Endothelial cell of umbilical vein (primary cell): ENCODE measurements around the gene TXNRD2. TPM values are rescaled to one million over a fixed set of nuclear protein-coding genes. Genes with fewer than 3 reads are reported as not detected.

Source experiments
- BruUV-seq: library from RNA; stranded (reverse); fragments of 400-500 nt; replicated peaks from 2 replicates; lab custom pipeline; 2021; lab: Mats Ljungman, UMichigan
- CTCF ChIA-PET: fragments of 300-600, 350-600 bp; sonication (Branson Sonifier 250); formaldehyde crosslinking; loops from one replicate; lab custom pipeline; 2021; ENCODE audit warnings: antibody characterized with exemption, inconsistent platforms; lab: Charles Lee
- POLR2A ChIA-PET: fragments of 300-600, 350-600 bp; sonication (Branson Sonifier 250); formaldehyde crosslinking; loops from one replicate; lab custom pipeline; 2021; ENCODE audit warnings: antibody characterized with exemption, inconsistent platforms; lab: Charles Lee
- DNase-seq: peaks from one replicate; pipeline ENCODE4 v3.0.0-alpha.2; 2011; ENCODE audit warnings: low read depth, low spot score
- FAIRE-seq: peaks from 2 replicates; lab custom pipeline; 2011; peaks lifted over from hg19 to GRCh38; lab: Jason Lieb, UNC
- H2AFZ ChIP-seq: 2 replicates; pipeline ENCODE4 v1.6.0; 2012; ENCODE audit warnings: low read depth, low read length, control low read depth, inconsistent platforms
- H3K27ac ChIP-seq: 2 replicates; pipeline ENCODE4 v1.5.1; 2011; ENCODE audit warnings: low read depth, mild to moderate bottlenecking, control low read depth, low read length, moderate library complexity; ENCODE audit not compliant: insufficient read depth
- H3K27me3 ChIP-seq, 2 experiments: 2 replicates each; pipeline versions ENCODE4 v1.6.0 to v1.6.1; 2011; ENCODE audit warnings: low read length in 2 of 2, mixed read lengths in 1 of 2; ENCODE audit not compliant: control insufficient read depth in 2 of 2, insufficient read depth in 2 of 2
- H3K36me3 ChIP-seq, 2 experiments: 2 replicates in 1 of 2; 3 replicates in 1 of 2; pipeline ENCODE4 v1.5.1; 2011; ENCODE audit warnings: low read length in 2 of 2, mild to moderate bottlenecking in 1 of 2, moderate library complexity in 1 of 2; ENCODE audit not compliant: control insufficient read depth in 2 of 2, insufficient read depth in 2 of 2; ENCODE audit errors: extremely low read depth in 1 of 2
- H3K4me1 ChIP-seq: 3 replicates; pipeline ENCODE4 v1.5.1; 2011; ENCODE audit warnings: mild to moderate bottlenecking, low read length; ENCODE audit not compliant: control insufficient read depth, insufficient read depth; ENCODE audit errors: extremely low read depth
- H3K4me2 ChIP-seq: 2 replicates; pipeline ENCODE4 v1.6.1; 2011; ENCODE audit warnings: low read length, control low read depth, mixed read lengths; ENCODE audit not compliant: insufficient read depth
- H3K4me3 ChIP-seq, 3 experiments: fragments of 200-600 bp in 1 of 3; sonication (generic), shearing (Covaris generic) in 1 of 3; replicated peaks in 1 of 3; 2 replicates each; pipeline ENCODE4 v1.5.1; 2011 to 2016; ENCODE audit warnings: control low read depth in 3 of 3, low read length in 3 of 3, mild to moderate bottlenecking in 2 of 3, inconsistent platforms in 1 of 3, low read depth in 1 of 3, moderate library complexity in 1 of 3; ENCODE audit not compliant: insufficient read depth in 1 of 3
- H3K79me2 ChIP-seq: 2 replicates; pipeline ENCODE4 v1.6.0; 2012; ENCODE audit warnings: low read length, inconsistent platforms; ENCODE audit not compliant: control insufficient read depth, insufficient read depth
- H3K9ac ChIP-seq: replicated peaks from 2 replicates; pipeline ENCODE3; 2011; ENCODE audit warnings: low read length, control low read depth; ENCODE audit not compliant: insufficient read depth; ENCODE audit errors: extremely low read depth
- H3K9me1 ChIP-seq: replicated peaks from 3 replicates; pipeline ENCODE4 v1.6.0; 2011; ENCODE audit warnings: mild to moderate bottlenecking, low read length; ENCODE audit not compliant: control insufficient read depth, insufficient read depth; ENCODE audit errors: extremely low read depth
- H3K9me3 ChIP-seq: replicated peaks from 2 replicates; pipeline ENCODE4 v1.5.1; 2012; ENCODE audit warnings: low read length, inconsistent platforms; ENCODE audit not compliant: control insufficient read depth, insufficient read depth
- H4K20me1 ChIP-seq: replicated peaks from 2 replicates; pipeline ENCODE3; 2011; ENCODE audit warnings: mild to moderate bottlenecking, low read length; ENCODE audit not compliant: control insufficient read depth, insufficient read depth; ENCODE audit errors: extremely low read depth
- FOS ChIP-seq: IDR thresholded peaks from 2 replicates; pipeline ENCODE4 v1.6.1; 2011; ENCODE audit warnings: mild to moderate bottlenecking, low read length, moderate library complexity, borderline replicate concordance; ENCODE audit not compliant: insufficient read depth
- GATA2 ChIP-seq: IDR thresholded peaks from 2 replicates; pipeline ENCODE4 v1.7.0; 2011; ENCODE audit warnings: low read depth, mild to moderate bottlenecking, moderate library complexity, mixed read lengths, low read length; ENCODE audit not compliant: insufficient read length, insufficient read depth
- JUN ChIP-seq: IDR thresholded peaks from 2 replicates; pipeline ENCODE4 v1.6.1; 2011; ENCODE audit warnings: borderline replicate concordance, low read depth; ENCODE audit not compliant: insufficient read length, insufficient read depth
- MYC ChIP-seq: IDR thresholded peaks from one replicate; pipeline ENCODE4 v1.6.1; 2011; ENCODE audit warnings: mild to moderate bottlenecking, low read depth, low read length
- POLR2A ChIP-seq: IDR thresholded peaks from 2 replicates; pipeline ENCODE4 v1.6.1; 2012; ENCODE audit warnings: low read depth, mild to moderate bottlenecking, control low read depth, low read length
- POLR2AphosphoS5 ChIP-seq: IDR thresholded peaks from 2 replicates; pipeline ENCODE4 v1.6.1; 2012; ENCODE audit warnings: low read depth, mild to moderate bottlenecking, control low read depth, low read length, moderate library complexity; ENCODE audit not compliant: insufficient read depth
- dilution Hi-C: fragments of 300-500 bp; cut with MboI; formaldehyde crosslinking; loops from one replicate; pipeline ENCODE4 v1.15.0; 2019; ENCODE audit warnings: low sequenced_read_pairs; ENCODE audit not compliant: extremely low pct_ligation_motif_present
- intact Hi-C: fragments of 100-400 bp; cut with micrococcal nuclease; formaldehyde crosslinking; loops from one replicate; pipeline ENCODE4 v1.10.0; 2022
- polyA plus RNA-seq, 4 experiments: library from polyadenylated mRNA; depleted of rRNA in 3 of 4; stranded (reverse) in 3 of 4; unstranded in 1 of 4; fragments of >200 nt; gene quantifications; 2 replicates each; pipeline versions ENCODE4 v1.2.1 to v1.2.3, GENCODE V29; 2011 to 2012; ENCODE audit warnings: missing spikeins in 1 of 4
- total RNA-seq: library from RNA; stranded (reverse); gene quantifications from 2 replicates; pipeline ENCODE4 v1.2.3, GENCODE V29; 2021
- TF ChIP-seq, protein P1 (sequence below): IDR thresholded peaks from 2 replicates; pipeline ENCODE4 v1.6.1; 2011; ENCODE audit not compliant: insufficient read depth, insufficient read length

Gene TXNRD2
- total and polyA plus RNA-seq, 2 donors (not counting 3 experiments of a cell fraction or from before 2014, with no cell fraction given), result 211 to 440 TPM

DNA sequence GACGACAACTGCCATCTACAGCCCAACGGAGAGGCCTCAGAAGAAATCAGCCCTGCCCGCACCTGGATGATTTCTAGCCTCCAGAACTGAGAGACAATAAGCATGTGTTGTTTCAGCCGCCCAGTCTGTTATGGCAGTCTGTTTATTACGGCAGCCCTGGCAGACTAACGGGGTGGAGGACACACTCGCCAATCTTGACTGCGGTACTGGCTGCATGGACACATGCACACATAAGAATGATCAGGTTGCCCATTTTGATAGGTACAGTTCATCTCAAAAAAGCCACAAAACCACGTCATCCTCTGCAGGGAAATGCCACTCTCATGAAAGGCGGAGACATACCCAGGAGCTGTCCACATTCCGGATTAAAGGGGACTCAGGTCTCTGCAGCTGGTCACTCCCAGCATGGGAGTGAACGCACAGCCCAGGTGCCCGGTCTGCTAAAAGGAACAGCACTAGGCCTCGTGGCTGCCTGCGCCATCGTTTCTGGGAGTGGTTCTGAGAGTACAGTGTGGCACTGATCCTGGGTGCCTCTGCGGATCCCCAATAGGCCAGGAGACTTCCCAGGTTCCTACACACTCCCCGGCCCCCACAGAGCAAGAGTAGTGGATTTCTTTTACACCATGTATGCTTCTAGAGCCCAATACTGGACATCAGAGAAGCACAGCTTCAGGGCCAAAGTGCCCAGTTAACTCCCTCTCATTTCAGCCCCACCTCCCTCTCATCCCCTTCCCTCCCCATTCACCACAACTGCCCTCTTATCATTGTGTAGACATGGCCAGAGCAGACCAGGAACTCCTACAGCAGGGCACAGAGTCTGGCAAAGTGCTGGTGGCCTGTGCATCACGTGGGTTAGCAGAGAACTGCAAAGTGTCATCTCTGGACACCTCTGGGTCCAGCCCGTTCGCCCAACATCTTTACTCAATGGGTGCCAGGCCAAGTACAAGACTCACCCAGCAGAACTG is 11.8 kb downstream of the TXNRD2 start:
- no peaks in the 10 kb centered on the region for H3K9me1 ChIP-seq
- H3K27ac ChIP-seq, result no peak overlapping the region
- H3K9ac ChIP-seq, result no peak overlapping the region
- DNase-seq, result no peak
- no peak for FAIRE-seq
- BruUV-seq, result no TSS peak
- ChIA-PET CTCF (interaction anchor here (1.7 kb wide), 1 partner anchor 20 kb away, joined by 7 read pairs; no protein-coding TSS in a partner anchor), POLR2A (no interaction called here)
- no peaks in the 10 kb centered on the region for H4K20me1 ChIP-seq
- H3K79me2 ChIP-seq, result no peaks in the 10 kb centered on the region
- dilution Hi-C loops (no loop called here), intact Hi-C loops (no loop called here)
- TF ChIP-seq POLR2A (no peak), JUN (no peak), GATA2 (no peak), FOS (no peak), POLR2AphosphoS5 (no peak), MYC (no peak)
- TF ChIP-seq, protein P1, sequence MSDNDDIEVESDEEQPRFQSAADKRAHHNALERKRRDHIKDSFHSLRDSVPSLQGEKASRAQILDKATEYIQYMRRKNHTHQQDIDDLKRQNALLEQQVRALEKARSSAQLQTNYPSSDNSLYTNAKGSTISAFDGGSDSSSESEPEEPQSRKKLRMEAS, result no peak
- no peak overlapping the region for H3K4me2 ChIP-seq
- no peaks in the 10 kb centered on the region for H3K9me3 ChIP-seq
- no peak overlapping the region for H2AFZ ChIP-seq
- H3K36me3 ChIP-seq, result peaks cover 0 to 3% of the 10 kb centered on the region in 2 experiments
- no peak overlapping the region for H3K4me3 ChIP-seq
- H3K4me1 ChIP-seq, result no peaks in the 10 kb centered on the region
- no peaks in the 10 kb centered on the region for H3K27me3 ChIP-seq

DNA sequence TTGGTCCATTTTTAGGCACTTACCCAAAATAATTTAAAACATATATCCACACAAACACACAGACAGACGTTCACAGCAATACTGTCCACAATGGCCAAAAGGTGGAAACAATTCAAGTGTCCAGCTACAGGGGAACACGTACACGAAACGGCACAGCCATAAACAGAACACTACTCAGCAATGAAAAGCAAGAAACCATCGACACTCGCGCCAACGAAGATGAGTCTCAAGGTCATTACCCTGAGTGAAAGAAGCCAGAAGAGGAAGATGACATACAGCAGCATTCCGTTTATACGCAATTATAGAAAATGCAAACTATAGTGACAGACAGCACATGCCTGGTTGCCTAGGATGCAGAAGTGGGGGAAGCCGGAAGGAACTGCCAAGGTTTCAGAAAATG is 13.4 kb downstream of the TXNRD2 start:
- Histone ChIP-seq H3K4me3 (no peak overlapping the region), H3K36me3 (peaks cover 0 to 7% of the 10 kb centered on the region in 2 experiments), H4K20me1 (no peaks in the 10 kb centered on the region), H3K9me3 (no peaks in the 10 kb centered on the region), H3K4me2 (no peak overlapping the region), H3K27ac (no peak overlapping the region), H3K79me2 (no peaks in the 10 kb centered on the region), H3K9me1 (no peaks in the 10 kb centered on the region), H3K27me3 (no peaks in the 10 kb centered on the region), H3K9ac (no peak overlapping the region), H2AFZ (no peak overlapping the region), H3K4me1 (no peaks in the 10 kb centered on the region)
- dilution Hi-C loops (no loop called here), intact Hi-C loops (no loop called here)
- FAIRE-seq (no peak), DNase-seq (no peak)
- TF ChIP-seq JUN (no peak), MYC (no peak), POLR2AphosphoS5 (no peak), POLR2A (no peak)
- TF ChIP-seq, protein P1, result no peak
- BruUV-seq, result TSS peak; percentile 4
- ChIA-PET POLR2A (no interaction called here), CTCF (no interaction called here)
